Central memory CD8-positive, alpha-beta T cell (primary cell): ENCODE data around the gene DIABLO.
A peak's percentile ranks its signal among the peaks of the same experiment; 100 is the strongest.
"Not testable (repeated sequence)": the region's sequence is repeated elsewhere in the genome, so short reads cannot be mapped to it uniquely, and the experiment has no call there.

Experiments
- ATAC-seq: fragments of 150-1000 bp; cut with Tn5 transposase; replicated peaks from 2 replicates; pipeline ENCODE4 v1.10.0; 2022; ENCODE audit warnings: mild to moderate bottlenecking, moderate FRiP score, moderate number of reproducible peaks; ENCODE audit not compliant: poor library complexity, severe bottlenecking; ENCODE audit errors: extremely low read depth
- DNase-seq, 2 donors: peaks; one replicate each; pipeline ENCODE4 v3.0.0; 2021; ENCODE audit warnings: low spot score in 2 of 2
- H3K27ac Mint-ChIP-seq: one replicate; pipeline ENCODE4 v1.8.0; 2022; ENCODE audit warnings: low read depth, mild to moderate bottlenecking, moderate library complexity, mixed read lengths
- H3K27me3 Mint-ChIP-seq: one replicate; pipeline ENCODE4 v1.8.0; 2022; ENCODE audit warnings: mixed read lengths
- H3K36me3 Mint-ChIP-seq: one replicate; pipeline ENCODE4 v1.8.0; 2022; ENCODE audit warnings: mild to moderate bottlenecking, moderate library complexity, mixed read lengths; ENCODE audit not compliant: insufficient read depth
- H3K4me1 Mint-ChIP-seq: one replicate; pipeline ENCODE4 v1.8.0; 2022; ENCODE audit warnings: mixed read lengths
- H3K4me3 Mint-ChIP-seq: one replicate; pipeline ENCODE4 v1.8.0; 2022; ENCODE audit warnings: mild to moderate bottlenecking, moderate library complexity, mixed read lengths
- H3K9me3 Mint-ChIP-seq: one replicate; pipeline ENCODE4 v1.8.0; 2022; ENCODE audit warnings: mixed read lengths

DIABLO gene

GRCh38 chr12:122206111-122206881 lies 19.6 kb downstream of the DIABLO start:
- no peak for ATAC-seq
- no peaks in the 10 kb centered on the region for H3K9me3 Mint-ChIP-seq
- peaks cover 39% of the 10 kb centered on the region for H3K36me3 Mint-ChIP-seq
- H3K4me1 Mint-ChIP-seq = peaks cover 8% of the 10 kb centered on the region
- peak overlapping the region; percentile 20 for H3K4me3 Mint-ChIP-seq
- DNase-seq = no peak
- H3K27ac Mint-ChIP-seq = no peak overlapping the region
- H3K27me3 Mint-ChIP-seq = no peaks in the 10 kb centered on the region

DNA sequence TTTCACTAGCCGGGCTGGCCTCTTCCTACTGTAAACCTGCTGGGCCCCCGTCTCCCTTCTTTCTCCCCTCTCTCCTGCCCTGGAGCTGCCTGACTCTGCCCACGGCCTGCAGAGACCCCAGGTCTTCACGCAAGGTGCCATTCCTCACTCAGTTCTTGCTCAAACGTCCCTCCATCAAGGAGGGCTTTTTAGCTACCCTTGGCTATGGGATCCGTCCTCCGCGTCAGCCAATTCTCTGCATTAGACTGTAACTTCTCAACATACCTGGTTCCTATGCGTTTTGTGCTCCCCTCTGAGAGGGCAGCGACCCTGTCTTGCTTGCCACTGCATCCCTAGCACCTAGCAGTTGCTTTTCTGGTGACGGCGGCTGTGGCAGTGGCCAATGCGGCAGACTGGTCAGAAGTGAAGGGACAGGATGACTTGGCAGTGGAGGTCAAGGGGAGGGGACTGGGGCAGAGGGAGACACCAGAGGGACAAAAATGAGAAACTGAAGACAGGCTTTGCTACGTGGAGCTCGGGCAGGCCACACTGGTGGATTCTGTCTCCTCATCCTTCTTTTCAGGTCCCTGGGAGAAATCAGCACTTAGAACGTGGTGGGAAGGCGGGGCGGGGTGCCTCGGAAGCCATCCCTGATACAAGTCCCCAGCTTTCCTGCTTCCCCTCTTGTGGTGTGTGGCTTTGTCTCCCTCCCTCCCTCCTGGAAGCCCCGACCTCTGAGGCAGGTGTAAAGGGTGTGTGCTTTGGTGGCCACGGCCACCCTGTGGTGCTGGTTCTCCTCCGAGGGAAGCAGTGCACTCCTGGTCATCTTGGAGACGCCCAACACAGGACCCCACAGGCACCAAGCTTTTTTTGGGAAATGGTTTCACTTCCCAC lies 20.6 kb downstream of the DIABLO start:
- ATAC-seq (no peak), DNase-seq (no peak)
- peaks cover 8% of the 10 kb centered on the region for H3K4me1 Mint-ChIP-seq
- H3K27ac Mint-ChIP-seq = peak overlapping the region; percentile 6
- peak overlapping the region; percentile 70 for H3K4me3 Mint-ChIP-seq
- peaks cover 1% of the 10 kb centered on the region for H3K27me3 Mint-ChIP-seq
- no peaks in the 10 kb centered on the region for H3K9me3 Mint-ChIP-seq
- H3K36me3 Mint-ChIP-seq = peaks cover 32% of the 10 kb centered on the region

- peaks cover 8% of the 10 kb centered on the region for H3K4me1 Mint-ChIP-seq
- peak overlapping the region; percentile 6 for H3K27ac Mint-ChIP-seq
- H3K4me3 Mint-ChIP-seq = peak overlapping the region; percentile 70
- H3K9me3 Mint-ChIP-seq = no peaks in the 10 kb centered on the region
- H3K36me3 Mint-ChIP-seq = peaks cover 23% of the 10 kb centered on the region
- ATAC-seq (peak; percentile 31), DNase-seq (no peak)
- H3K27me3 Mint-ChIP-seq = peaks cover 10% of the 10 kb centered on the region
These were observed 21.4 kb downstream of the DIABLO start for GRCh38 chr12:122204167-122205052.

DNA sequence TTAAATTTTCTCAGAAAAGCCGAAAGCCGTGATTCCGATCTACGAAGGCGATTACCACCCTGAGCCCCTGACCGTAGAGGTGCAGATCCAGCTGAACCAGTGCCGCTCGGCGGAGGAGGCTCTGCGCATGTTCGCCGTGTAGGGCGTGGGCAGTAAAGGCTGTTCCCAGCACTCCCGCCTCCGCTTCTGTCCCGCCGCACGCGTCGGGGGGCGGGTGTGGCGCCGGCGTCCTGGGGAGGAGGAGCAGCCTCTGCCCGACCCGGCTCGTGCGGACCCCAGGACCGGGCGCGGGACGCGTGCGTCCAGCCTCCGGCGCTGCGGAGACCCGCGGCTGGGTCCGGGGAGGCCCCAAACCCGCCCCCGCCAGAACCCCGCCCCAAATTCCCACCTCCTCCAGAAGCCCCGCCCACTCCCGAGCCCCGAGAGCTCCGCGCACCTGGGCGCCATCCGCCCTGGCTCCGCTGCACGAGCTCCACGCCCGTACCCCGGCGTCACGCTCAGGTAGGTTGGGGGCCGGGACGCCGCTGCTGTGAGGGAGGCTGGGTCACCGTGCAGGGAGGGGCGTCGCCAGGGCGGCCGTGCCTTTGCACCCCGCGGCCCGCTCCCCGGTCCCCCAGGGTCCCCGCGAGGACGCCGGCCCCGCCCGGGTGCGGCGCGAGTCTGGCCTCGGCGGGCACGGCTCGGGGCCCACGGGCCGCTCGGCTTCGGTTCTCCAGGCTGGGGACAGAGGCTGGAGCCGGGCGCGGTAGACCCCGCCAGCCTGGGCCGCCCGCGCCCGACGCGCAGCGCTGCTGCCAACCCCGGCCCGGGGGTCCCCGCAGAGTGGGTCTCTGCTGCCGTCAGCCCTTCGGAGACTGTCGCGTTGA lies 22.3 kb downstream of the DIABLO start, which contains the start of gene B3GNT4:
B3GNT4 (plus strand) TSS at position 409 of the 866 bp plus-strand sequence. CDS start 910 bp downstream, outside the sequence.
- peak in 1 of 2 donors; percentile 39 for DNase-seq
- Mint-ChIP-seq H3K36me3 (peaks cover 21% of the 10 kb centered on the region), H3K27me3 (peaks cover 10% of the 10 kb centered on the region), H3K27ac (peak within 1 kb of the TSS; percentile 6), H3K4me3 (peak within 1 kb of the TSS; percentile 74), H3K9me3 (no peaks in the 10 kb centered on the region), H3K4me1 (peaks cover 8% of the 10 kb centered on the region)
- peak; percentile 70 for ATAC-seq

GRCh38 chr12:122202811-122203210 lies 23.0 kb downstream of the DIABLO start:
- ATAC-seq = not testable (repeated sequence)

DNA sequence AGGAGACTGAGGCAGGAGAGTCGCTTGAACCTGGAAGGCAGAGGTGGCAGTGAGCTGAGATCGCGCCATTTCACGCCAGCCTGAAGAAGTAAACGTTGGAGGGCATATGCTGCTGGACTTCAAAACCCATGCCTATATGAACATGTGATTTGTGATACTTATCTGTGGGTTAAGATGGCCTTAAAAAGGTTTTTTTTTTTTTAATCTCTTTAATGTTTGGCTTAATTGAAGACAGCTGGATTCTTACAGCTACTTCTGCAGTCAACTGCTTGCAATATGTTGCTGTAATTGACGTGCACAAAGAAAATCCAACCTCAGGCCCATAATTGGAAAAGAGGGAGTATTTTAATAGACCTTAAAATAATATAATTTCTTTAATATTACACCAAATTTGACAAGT lies 23.8 kb downstream of the DIABLO start:
- DNase-seq = no peak
- Mint-ChIP-seq H3K4me3 (no peak overlapping the region), H3K27me3 (peaks cover 10% of the 10 kb centered on the region), H3K27ac (no peak overlapping the region), H3K9me3 (no peaks in the 10 kb centered on the region), H3K4me1 (peaks cover 14% of the 10 kb centered on the region), H3K36me3 (peaks cover 12% of the 10 kb centered on the region)
- ATAC-seq = no peak

More at GRCh38 chr12:122202811-122203210, 23.0 kb downstream of the DIABLO start:
- H3K4me3 Mint-ChIP-seq = peak overlapping the region; percentile 74
- not testable (repeated sequence) for H3K27ac Mint-ChIP-seq, H3K9me3 Mint-ChIP-seq, H3K4me1 Mint-ChIP-seq, DNase-seq
- H3K36me3 Mint-ChIP-seq = peaks cover 14% of the 10 kb centered on the region
- H3K27me3 Mint-ChIP-seq = peaks cover 10% of the 10 kb centered on the region

GRCh38 chr12:122201381-122201780 lies 24.5 kb downstream of the DIABLO start:
- Mint-ChIP-seq H3K27me3 (peaks cover 10% of the 10 kb centered on the region), H3K36me3 (peaks cover 9% of the 10 kb centered on the region), H3K4me1 (peaks cover 14% of the 10 kb centered on the region), H3K27ac (no peak overlapping the region), H3K9me3 (no peaks in the 10 kb centered on the region), H3K4me3 (no peak overlapping the region)
- DNase-seq (no peak), ATAC-seq (no peak)

GRCh38 chr12:122200541-122201175 lies 25.2 kb downstream of the DIABLO start:
- peaks cover 10% of the 10 kb centered on the region for H3K27me3 Mint-ChIP-seq
- no peak overlapping the region for H3K4me3 Mint-ChIP-seq
- H3K27ac Mint-ChIP-seq = no peak overlapping the region
- peaks cover 6% of the 10 kb centered on the region for H3K36me3 Mint-ChIP-seq
- H3K9me3 Mint-ChIP-seq = no peaks in the 10 kb centered on the region
- no peak for ATAC-seq
- no peak for DNase-seq
- peaks cover 14% of the 10 kb centered on the region for H3K4me1 Mint-ChIP-seq

GRCh38 chr12:122199484-122200355 lies 26.1 kb downstream of the DIABLO start:
- Mint-ChIP-seq H3K9me3 (no peaks in the 10 kb centered on the region), H3K27ac (no peak overlapping the region), H3K4me3 (no peak overlapping the region), H3K36me3 (peaks cover 8% of the 10 kb centered on the region), H3K4me1 (peaks cover 6% of the 10 kb centered on the region), H3K27me3 (peaks cover 10% of the 10 kb centered on the region)
- ATAC-seq (no peak), DNase-seq (no peak)

DNA sequence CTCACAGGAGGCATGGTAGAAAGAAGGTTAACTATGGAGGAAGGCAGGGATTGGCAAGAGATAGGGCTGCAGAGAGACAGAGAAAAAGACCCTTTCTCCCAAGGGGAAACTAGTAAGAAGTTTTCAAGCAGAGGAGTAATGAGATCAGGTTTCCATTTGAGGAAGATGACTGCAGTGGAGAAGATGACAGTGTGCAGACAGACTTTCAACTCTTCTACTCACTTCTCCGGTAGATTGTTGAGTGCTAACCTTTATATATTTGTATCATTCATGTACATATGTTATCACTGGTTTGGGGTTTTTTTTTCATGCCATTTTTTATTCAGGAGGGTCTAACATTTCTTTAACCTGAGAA lies 28.3 kb downstream of the DIABLO start:
- Mint-ChIP-seq H3K4me3 (peak overlapping the region; percentile 6), H3K27ac (no peak overlapping the region), H3K4me1 (peaks cover 6% of the 10 kb centered on the region), H3K9me3 (no peaks in the 10 kb centered on the region), H3K27me3 (peaks cover 10% of the 10 kb centered on the region), H3K36me3 (peaks cover 5% of the 10 kb centered on the region)
- no peak for DNase-seq
- no peak for ATAC-seq
